Dendritic cell treated with granulocyte-macrophage colony-stimulating factor and Interleukin-4, amounts not matched to agents 40 ng/mL and 50 ng/mL, for 4 days (primary cell): ENCODE measurements around the gene CSTF2T.

Source experiments
- H3K27ac Mint-ChIP-seq: one replicate; pipeline ENCODE4 v1.8.0; 2022; ENCODE audit warnings: mild to moderate bottlenecking, mixed read lengths
- H3K27me3 Mint-ChIP-seq: one replicate; pipeline ENCODE4 v1.8.0; 2022; ENCODE audit warnings: mild to moderate bottlenecking, mixed read lengths
- H3K36me3 Mint-ChIP-seq: one replicate; pipeline ENCODE4 v1.8.0; 2022; ENCODE audit warnings: low read depth, mixed read lengths
- H3K4me1 Mint-ChIP-seq: one replicate; pipeline ENCODE4 v1.8.0; 2022; ENCODE audit warnings: low read depth, mixed read lengths
- H3K4me3 Mint-ChIP-seq: one replicate; pipeline ENCODE4 v1.8.0; 2022; ENCODE audit warnings: mild to moderate bottlenecking, moderate library complexity, mixed read lengths
- H3K9me3 Mint-ChIP-seq: one replicate; pipeline ENCODE4 v1.8.0; 2022; ENCODE audit warnings: mixed read lengths
- intact Hi-C: fragments of 100-400 bp; cut with micrococcal nuclease; formaldehyde crosslinking; loops from one replicate; pipeline ENCODE4 v1.15.0; 2022

The CSTF2T gene

DNA sequence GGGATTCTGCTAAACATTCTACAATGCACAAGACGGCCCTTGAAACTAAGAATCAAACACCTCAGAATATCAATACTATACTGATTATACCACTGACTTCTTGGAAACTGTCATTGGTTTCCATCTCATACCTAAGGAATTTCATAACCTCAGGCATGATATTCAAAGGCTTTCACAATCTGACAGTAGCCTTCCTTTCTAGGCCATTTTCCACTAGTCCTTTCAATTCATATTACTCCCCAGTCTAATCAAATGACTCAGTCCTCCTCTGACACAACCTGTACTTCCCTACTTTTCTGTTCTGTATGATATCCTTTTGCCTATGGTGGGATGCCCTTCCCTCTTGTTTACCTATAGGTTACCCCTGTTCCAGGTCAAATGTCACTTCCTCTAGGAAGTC is 48.3 kb downstream of the CSTF2T start:
- Mint-ChIP-seq H3K27me3 (no peaks in the 10 kb centered on the region), H3K36me3 (no peaks in the 10 kb centered on the region), H3K4me1 (no peaks in the 10 kb centered on the region), H3K4me3 (no peak overlapping the region), H3K27ac (no peak overlapping the region), H3K9me3 (peaks cover 9% of the 10 kb centered on the region)
- intact Hi-C loops, result no loop called here

DNA sequence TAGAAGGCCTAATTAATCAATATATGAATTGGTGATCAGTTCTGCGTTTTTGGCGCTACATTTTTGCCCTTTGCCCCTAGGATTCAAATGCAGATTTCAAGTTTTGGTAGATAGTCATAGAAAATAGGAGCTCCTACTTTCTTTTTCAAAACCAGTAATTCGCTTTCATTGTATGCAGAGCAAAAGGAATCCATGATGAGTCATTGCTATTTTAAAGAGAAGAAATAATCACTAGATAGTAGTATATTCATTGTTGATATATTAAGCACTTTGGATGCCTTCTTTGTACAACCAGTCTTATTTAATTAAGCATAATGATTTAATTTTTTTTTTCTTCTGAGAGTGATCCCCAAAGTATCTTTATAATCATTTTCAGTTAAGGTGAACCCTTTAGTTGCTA is 50.3 kb downstream of the CSTF2T start:
- H3K4me1 Mint-ChIP-seq, result no peaks in the 10 kb centered on the region
- H3K4me3 Mint-ChIP-seq, result no peak overlapping the region
- intact Hi-C loops, result no loop called here
- no peaks in the 10 kb centered on the region for H3K36me3 Mint-ChIP-seq
- H3K27me3 Mint-ChIP-seq, result no peaks in the 10 kb centered on the region
- H3K9me3 Mint-ChIP-seq, result peaks cover 9% of the 10 kb centered on the region
- H3K27ac Mint-ChIP-seq, result no peak overlapping the region
